Colonic mucosa (tissue), 4 donors: ENCODE data around the gene PODN. TPM values are rescaled to one million over a fixed set of nuclear protein-coding genes. Genes with fewer than 3 reads are reported as not detected.

Experiments used
- DNase-seq: peaks from one replicate; pipeline ENCODE4 v3.0.0-alpha.2; 2020
- H3K27ac ChIP-seq: fragments of 200-600 bp; one replicate; pipeline ENCODE4 v1.8.0; 2021
- H3K27me3 ChIP-seq: fragments of 200-600 bp; one replicate; pipeline ENCODE4 v1.8.0; 2021
- H3K36me3 ChIP-seq: fragments of 200-600 bp; one replicate; pipeline ENCODE4 v1.8.0; 2021
- H3K4me1 ChIP-seq: fragments of 200-600 bp; one replicate; pipeline ENCODE4 v1.8.0; 2021; ENCODE audit warnings: mild to moderate bottlenecking
- H3K4me3 ChIP-seq: fragments of 200-600 bp; one replicate; pipeline ENCODE4 v1.8.0; 2021
- H3K9ac ChIP-seq, 2 donors: one replicate each; pipeline ENCODE4 v1.7.0; 2013; ENCODE audit warnings: control low read depth in 2 of 2, low read depth in 2 of 2, low read length in 2 of 2
- H3K9me3 ChIP-seq: fragments of 200-600 bp; one replicate; pipeline ENCODE4 v1.8.0; 2021
- CTCF ChIP-seq: fragments of 200-600 bp; IDR thresholded peaks from one replicate; pipeline ENCODE4 v1.8.0; 2022; ENCODE audit warnings: antibody characterized with exemption, mild to moderate bottlenecking
- intact Hi-C: fragments of 100-400 bp; cut with DNase I; formaldehyde crosslinking; loops from one replicate; pipeline ENCODE4 v1.14.1; 2022
- total RNA-seq, 2 donors: library from RNA; stranded (reverse); fragmentation: NEBNext Ultra II Directional in 1 of 2; extraction: Animal tissue kit (Norgen Biotek cat#: 25700) in 1 of 2; gene quantifications; one replicate each; pipeline ENCODE4 v1.2.1, GENCODE V29; 2021
- donor health status: healthy.
- donor health status: DM: no; HTN: no; CAD: no.
- donor health status: DM: no; HTN: no; CAD: no.

Gene PODN
- total RNA-seq, 2 donors from 2014 or later: 3.2 to 9.1 TPM

DNA sequence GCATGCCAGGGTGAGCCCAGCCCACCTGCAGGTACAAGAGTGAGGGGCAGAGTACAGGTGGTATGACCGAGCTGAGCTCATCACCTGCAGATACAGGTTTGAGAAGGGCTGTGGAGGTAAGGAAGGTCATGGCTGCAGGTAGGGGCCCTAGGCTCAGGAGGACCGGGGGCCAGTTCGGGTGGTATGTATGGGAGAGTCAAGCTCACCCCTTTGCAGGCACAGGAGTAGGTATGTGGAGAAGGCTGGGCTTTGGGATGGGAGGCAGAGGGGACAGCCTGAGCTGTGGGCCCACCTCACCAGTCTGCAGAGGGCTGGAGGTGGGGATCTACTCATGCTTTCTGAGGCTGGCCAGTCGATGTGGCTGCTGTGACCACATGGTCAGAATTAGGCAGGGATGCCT, 17.2 kb downstream of the PODN start:
- DNase-seq: no peak
- H3K9ac ChIP-seq: no peak overlapping the region
- H3K36me3 ChIP-seq: no peaks in the 10 kb centered on the region
- H3K4me1 ChIP-seq: no peaks in the 10 kb centered on the region
- H3K4me3 ChIP-seq: no peak overlapping the region
- no peak for TF ChIP-seq CTCF
- H3K27me3 ChIP-seq: no peaks in the 10 kb centered on the region
- intact Hi-C loops: no loop called here
- H3K27ac ChIP-seq: no peak overlapping the region
- no peaks in the 10 kb centered on the region for H3K9me3 ChIP-seq

GRCh38 chr1:53080041-53080440, 18.0 kb downstream of the PODN start:
- H3K9me3 ChIP-seq: no peaks in the 10 kb centered on the region
- no peaks in the 10 kb centered on the region for H3K4me1 ChIP-seq
- no peak overlapping the region for H3K9ac ChIP-seq
- no peak overlapping the region for H3K27ac ChIP-seq
- no peak for TF ChIP-seq CTCF
- DNase-seq: no peak
- no peaks in the 10 kb centered on the region for H3K27me3 ChIP-seq
- H3K36me3 ChIP-seq: no peaks in the 10 kb centered on the region
- H3K4me3 ChIP-seq: no peak overlapping the region
- intact Hi-C loops: no loop called here

GRCh38 chr1:53080769-53081168, 18.8 kb downstream of the PODN start:
- no peak for TF ChIP-seq CTCF
- DNase-seq: no peak
- no peak overlapping the region for H3K4me3 ChIP-seq
- H3K9me3 ChIP-seq: no peaks in the 10 kb centered on the region
- no peaks in the 10 kb centered on the region for H3K27me3 ChIP-seq
- no peak overlapping the region for H3K27ac ChIP-seq
- no peak overlapping the region for H3K9ac ChIP-seq
- no peaks in the 10 kb centered on the region for H3K4me1 ChIP-seq
- H3K36me3 ChIP-seq: no peaks in the 10 kb centered on the region
- intact Hi-C loops: no loop called here

DNA sequence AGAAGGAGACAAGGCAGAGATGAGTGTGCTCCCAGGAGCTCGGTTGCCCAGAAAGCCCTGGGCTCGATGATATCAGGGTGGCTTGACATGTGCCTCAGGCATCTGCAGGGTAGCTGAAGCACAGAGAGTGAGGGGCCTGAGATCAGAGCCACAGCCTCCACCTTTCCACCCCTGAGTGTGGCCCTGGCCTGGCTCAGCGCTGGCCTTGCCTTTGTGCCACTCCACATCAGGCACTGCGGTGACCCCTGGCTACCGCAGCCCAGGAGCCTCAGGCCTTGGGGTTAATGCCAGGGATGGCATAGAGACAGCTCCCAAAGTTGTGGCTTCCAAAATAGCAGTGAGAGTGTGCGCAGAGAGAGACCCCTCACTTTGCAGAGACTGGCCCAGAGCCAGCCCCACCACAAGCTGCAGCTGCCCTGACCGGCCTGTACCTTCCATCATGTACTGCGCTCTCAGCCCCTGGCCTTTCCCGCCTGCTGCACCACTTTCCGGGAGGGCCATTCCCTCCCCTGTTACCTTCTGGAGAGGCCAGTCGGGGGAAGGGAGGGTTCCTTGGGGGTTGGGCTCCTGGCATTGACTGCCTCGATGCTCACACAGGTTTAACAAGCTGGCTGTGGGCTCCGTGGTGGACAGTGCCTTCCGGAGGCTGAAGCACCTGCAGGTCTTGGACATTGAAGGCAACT, 19.5 kb downstream of the PODN start:
- DNase-seq: no peak
- Histone ChIP-seq H3K9me3 (no peaks in the 10 kb centered on the region), H3K27me3 (no peaks in the 10 kb centered on the region), H3K36me3 (no peaks in the 10 kb centered on the region), H3K4me1 (no peaks in the 10 kb centered on the region), H3K9ac (no peak overlapping the region), H3K4me3 (no peak overlapping the region), H3K27ac (no peak overlapping the region)
- no peak for TF ChIP-seq CTCF
- intact Hi-C loops: no loop called here

DNA sequence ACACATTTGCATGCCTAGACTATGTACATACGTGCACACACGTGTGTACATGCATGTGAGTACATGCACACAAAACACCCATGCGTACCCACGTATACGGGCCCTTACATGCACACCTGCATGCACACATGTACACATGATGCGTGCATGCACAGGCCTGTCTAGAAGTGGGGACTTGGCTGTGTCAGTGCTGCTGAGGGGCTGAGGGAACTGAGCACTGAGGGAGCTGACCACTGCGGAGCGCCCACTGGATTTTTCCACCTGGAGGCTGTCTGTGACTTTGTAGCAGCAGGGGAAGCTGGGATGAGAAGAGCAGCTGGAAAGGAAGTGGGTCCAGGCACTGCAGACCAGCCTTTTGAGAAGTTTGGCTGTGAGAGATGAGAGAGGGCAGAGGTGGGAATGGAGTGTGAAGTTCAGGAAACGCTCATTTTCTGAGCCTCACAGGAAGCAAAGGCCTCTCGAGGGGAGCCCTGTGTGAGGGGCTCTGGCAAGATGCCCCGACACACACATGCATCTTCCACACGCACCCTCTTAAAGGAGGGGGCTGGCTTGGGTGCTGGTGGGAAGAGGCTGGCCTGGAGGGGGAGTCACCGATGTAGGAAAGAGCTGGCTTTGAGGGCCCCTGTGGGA, 20.9 kb downstream of the PODN start:
- Histone ChIP-seq H3K4me1 (no peaks in the 10 kb centered on the region), H3K9ac (no peak overlapping the region), H3K4me3 (no peak overlapping the region), H3K36me3 (no peaks in the 10 kb centered on the region), H3K27ac (no peak overlapping the region), H3K27me3 (no peaks in the 10 kb centered on the region), H3K9me3 (no peaks in the 10 kb centered on the region)
- intact Hi-C loops: no loop called here
- DNase-seq: no peak
- TF ChIP-seq CTCF: no peak
